ENCODE measurements around the gene CNTN4.

- TF ChIP-seq CTCF (IDR thresholded peaks at IDR 0.05; ENCODE audit: low read length) (no peak), EZH2 (optimal IDR thresholded peaks at IDR 0.05; ENCODE audit: low read depth, low read length) (no peak), EZH2phosphoT487 (IDR thresholded peaks at IDR 0.05; ENCODE audit: low read length) (no peak)
Measured at GRCh38 chr3:2317521-2317920, 218.9 kb downstream of the CNTN4 start.
